Measurements from ENCODE around the gene L3MBTL3.

L3MBTL3 gene

DNA sequence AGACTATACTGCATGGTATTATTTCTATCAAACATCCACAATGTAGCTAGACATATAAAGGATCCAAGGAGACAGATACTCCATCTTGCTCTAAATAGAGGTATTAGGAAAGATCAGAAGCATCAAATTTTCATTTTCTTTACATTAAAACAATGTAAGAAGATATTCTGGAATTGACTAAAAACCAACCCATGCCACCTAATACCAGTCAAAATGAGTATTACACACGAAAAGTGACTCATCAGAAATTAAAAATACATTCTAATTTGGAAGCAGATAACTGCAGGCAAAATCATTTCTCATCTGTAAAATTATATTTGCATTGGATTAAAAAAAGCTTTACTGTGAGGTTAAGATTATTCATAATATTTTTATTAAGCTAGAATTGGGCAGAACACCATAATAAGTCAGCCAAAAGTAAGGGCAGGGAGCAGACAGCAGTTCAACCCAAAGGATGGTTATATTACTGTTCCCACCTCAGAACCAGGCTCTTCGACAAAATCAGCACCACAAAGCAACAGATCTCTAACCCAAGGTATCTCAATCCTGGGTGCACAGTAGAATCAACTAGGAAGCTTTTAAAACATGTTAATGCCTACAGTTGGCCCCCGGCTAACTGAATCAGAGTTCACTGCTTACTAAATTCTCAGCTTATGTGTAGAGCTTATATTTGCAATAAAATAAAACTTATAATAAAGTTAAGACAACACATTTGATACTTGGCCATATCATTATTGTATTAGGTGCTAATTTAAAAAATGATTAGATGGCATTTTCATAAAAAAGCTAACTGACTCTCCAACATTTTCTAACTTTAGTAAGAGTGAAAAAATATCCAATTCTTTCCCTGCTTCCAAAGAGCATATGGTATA lies 169.2 kb downstream of the L3MBTL3 start:
- DNase-seq: no peak

DNA sequence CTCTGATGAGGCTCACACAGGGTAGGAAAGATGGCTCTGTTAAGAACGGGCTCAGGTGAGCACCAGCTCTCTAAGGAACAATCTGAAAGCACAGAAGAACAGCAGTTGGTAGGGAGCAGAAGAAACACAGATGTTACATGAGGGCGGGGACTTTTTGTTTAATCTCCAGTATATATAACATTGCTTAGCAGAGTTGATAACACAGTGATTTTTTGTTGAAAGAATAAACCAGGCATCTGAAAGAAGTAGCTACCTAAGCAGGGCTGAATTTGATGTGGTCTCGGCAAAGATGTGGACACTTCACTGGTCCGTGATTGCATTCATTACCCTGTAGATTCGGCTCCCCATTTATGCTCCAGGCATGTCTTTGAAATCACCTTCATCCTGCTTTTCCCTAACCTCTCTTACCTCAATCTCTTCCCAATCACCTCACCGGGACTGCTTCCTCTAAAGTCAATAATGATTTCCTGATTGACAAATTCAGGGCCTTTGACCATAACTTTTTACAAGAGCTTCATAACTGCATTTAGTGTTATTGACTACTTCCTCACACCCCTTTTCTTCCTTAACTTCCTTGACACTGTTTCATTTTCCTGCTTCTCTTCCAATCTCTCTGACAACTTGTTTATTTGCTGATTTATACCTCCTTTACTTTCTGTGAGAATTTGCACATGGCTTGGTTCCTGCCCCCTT lies 170.0 kb downstream of the L3MBTL3 start:
- DNase-seq: no peak

DNA sequence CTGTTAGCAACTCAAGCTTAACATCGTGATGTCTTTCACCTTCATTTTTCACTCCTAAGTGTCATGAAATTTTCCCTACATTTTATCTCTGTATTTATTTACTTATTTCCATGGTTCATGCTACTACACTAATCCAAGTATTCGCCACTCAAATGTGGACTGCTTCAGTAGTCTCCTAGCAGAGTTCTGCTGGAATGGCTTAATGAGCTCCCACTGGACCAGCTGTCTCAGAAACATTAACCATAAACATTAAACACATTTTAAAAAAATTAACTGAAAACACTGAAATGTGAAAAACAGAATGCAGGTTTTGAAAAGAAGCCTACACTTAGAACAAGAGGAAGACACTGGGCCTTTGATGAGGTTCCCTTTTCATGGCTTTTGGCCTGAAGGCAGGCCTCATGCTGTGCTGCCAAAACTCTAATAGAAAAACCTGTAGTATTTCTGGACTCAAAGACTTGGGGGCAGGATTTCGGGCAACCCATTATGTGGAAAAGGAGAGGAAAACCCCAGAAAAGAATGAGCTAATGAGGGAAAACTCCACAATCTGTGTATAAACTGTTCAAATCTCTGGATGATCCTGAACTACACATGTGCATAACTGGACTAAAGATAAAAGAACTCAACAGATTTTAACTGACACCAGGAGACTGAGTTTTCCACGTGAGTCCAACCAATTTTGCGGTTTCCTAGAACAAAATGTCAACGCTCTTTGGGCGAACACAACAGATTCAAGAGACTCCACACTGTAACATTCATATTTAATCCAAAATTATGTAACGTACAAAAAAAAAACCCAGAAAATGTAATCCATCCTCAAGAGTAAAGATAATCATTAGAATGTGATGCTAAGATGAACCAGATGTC lies 171.4 kb downstream of the L3MBTL3 start:
- DNase-seq: peak; percentile 8
